OCI-LY7 (cell line): ENCODE measurements around the gene C20orf96.

Experiments
- CTCF ChIP-seq: fragments of 200-600 bp; sonication (generic); conservative IDR thresholded peaks from 2 replicates; pipeline ENCODE4 v1.5.1; 2014; ENCODE audit warnings: mild to moderate bottlenecking, antibody characterized with exemption, low read length, moderate library complexity, mixed read lengths
- EZH2phosphoT487 ChIP-seq: fragments of 200-600 bp; sonication (generic); IDR thresholded peaks from 2 replicates; pipeline ENCODE4 v1.6.1; 2018; ENCODE audit warnings: low read depth, borderline replicate concordance, mild to moderate bottlenecking, mixed run types, antibody characterized with exemption, low read length, moderate library complexity, mixed read lengths

DNA sequence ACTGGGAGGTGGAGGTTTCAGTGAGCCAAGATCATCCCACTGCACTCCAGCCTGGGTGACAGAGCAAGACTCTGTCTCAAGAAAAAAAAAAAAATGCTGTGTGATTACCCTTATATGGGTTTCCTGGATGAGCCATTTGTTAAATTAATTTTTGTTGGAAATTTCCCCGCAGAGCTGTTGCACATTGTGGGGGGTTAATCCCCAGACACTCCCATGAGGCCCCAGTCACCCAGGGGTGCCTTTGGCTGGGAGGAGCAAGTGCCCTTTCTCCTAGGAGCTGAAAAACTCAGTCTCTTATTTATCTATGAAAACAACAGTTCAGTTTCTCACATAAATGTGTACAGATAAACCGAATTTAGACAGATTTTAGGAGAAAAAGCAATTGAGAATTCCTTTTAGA lies 37.7 kb downstream of the C20orf96 start:
- no peak for TF ChIP-seq CTCF
- TF ChIP-seq EZH2phosphoT487 = no peak
